ENCODE results near the gene SPTBN4.
"Not testable (repeated sequence)": the region's sequence is repeated elsewhere in the genome, so short reads cannot be mapped to it uniquely, and the experiment has no call there.

Gene SPTBN4

GRCh38 chr19:40497214-40497613 is 30.4 kb downstream of the SPTBN4 start:
- Histone ChIP-seq H3K4me1 (ENCODE audit: insufficient read depth, low read length, poor library complexity, severe bottlenecking) (no peaks in the 10 kb centered on the region), H3K9me2 (replicated peaks; ENCODE audit: low read depth, low read length) (no peaks in the 10 kb centered on the region)

DNA sequence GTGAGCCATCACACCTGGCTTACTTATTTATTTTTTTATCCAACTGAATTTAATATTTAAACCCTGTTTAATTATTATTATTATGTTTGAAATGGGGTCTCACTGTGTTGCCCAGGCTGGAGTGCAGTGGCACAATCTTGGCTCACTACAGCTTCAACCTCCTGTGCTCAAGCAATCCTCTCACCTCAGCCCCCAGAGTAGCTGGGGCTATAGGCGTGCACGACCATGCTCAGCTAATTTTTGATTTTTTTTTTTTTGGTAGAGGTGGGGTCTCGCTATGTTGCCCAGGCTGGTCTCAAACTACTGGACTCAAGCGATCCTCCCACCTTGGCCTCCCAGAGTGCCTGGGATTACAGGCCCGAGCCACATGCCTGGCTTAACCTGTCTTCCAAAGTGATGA is 32.5 kb downstream of the SPTBN4 start:
- H3K9ac ChIP-seq (ENCODE audit: low read depth, low read length, poor library complexity, severe bottlenecking): no peak overlapping the region
- no peaks in the 10 kb centered on the region for H3K36me3 ChIP-seq (ENCODE audit: insufficient read depth, low read length)
- H3K9me3 ChIP-seq (ENCODE audit: insufficient read depth, low read depth, low read length): no peaks in the 10 kb centered on the region
- no peaks in the 10 kb centered on the region for H3K9me2 ChIP-seq (replicated peaks; ENCODE audit: low read depth, low read length)
- no peak overlapping the region for H3K4me2 ChIP-seq (ENCODE audit: low read depth, low read length, poor library complexity, severe bottlenecking)
- no peaks in the 10 kb centered on the region for H3F3A ChIP-seq (ENCODE audit: low read depth)
- H4K20me1 ChIP-seq (ENCODE audit: insufficient read depth, low read length, poor library complexity, severe bottlenecking): no peaks in the 10 kb centered on the region
- TF ChIP-seq EZH2phosphoT487 (IDR thresholded peaks at IDR 0.05; ENCODE audit: borderline replicate concordance) (no peak), CTCF (conservative IDR thresholded peaks at IDR 0.05; ENCODE audit: low read length) (no peak)
- H2AFZ ChIP-seq (ENCODE audit: low read length): no peak overlapping the region
- H3K79me2 ChIP-seq (ENCODE audit: insufficient read depth, low read length): no peaks in the 10 kb centered on the region
- H3K27me3 ChIP-seq (ENCODE audit: insufficient read depth, low read length, poor library complexity, severe bottlenecking): no peaks in the 10 kb centered on the region
- no peaks in the 10 kb centered on the region for H3K4me1 ChIP-seq (ENCODE audit: insufficient read depth, low read length, poor library complexity, severe bottlenecking)
- no peak overlapping the region for H3K4me3 ChIP-seq (ENCODE audit: low read length, poor library complexity, severe bottlenecking)

More at GRCh38 chr19:40497214-40497613, 30.4 kb downstream of the SPTBN4 start:
- Histone ChIP-seq H3K4me3 (ENCODE audit: low read length, poor library complexity, severe bottlenecking) (no peak overlapping the region), H3K36me3 (ENCODE audit: insufficient read depth, low read length) (no peaks in the 10 kb centered on the region), H4K20me1 (ENCODE audit: insufficient read depth, low read length, poor library complexity, severe bottlenecking) (no peaks in the 10 kb centered on the region), H3K9ac (ENCODE audit: low read depth, low read length, poor library complexity, severe bottlenecking) (no peak overlapping the region), H3K4me2 (ENCODE audit: low read depth, low read length, poor library complexity, severe bottlenecking) (no peak overlapping the region), H3K27me3 (ENCODE audit: insufficient read depth, low read length, poor library complexity, severe bottlenecking) (no peaks in the 10 kb centered on the region), H3K9me3 (ENCODE audit: insufficient read depth, low read depth, low read length) (no peaks in the 10 kb centered on the region), H2AFZ (ENCODE audit: low read length) (no peak overlapping the region), H3F3A (ENCODE audit: low read depth) (no peaks in the 10 kb centered on the region), H3K79me2 (ENCODE audit: insufficient read depth, low read length) (no peaks in the 10 kb centered on the region)
- no peak for TF ChIP-seq CTCF (conservative IDR thresholded peaks at IDR 0.05; ENCODE audit: low read length)
- no peak for TF ChIP-seq EZH2phosphoT487 (IDR thresholded peaks at IDR 0.05; ENCODE audit: borderline replicate concordance)

GRCh38 chr19:40500678-40501530 is 34.1 kb downstream of the SPTBN4 start:
- not testable (repeated sequence) for H4K20me1 ChIP-seq (ENCODE audit: insufficient read depth, low read length, poor library complexity, severe bottlenecking); H3K9ac ChIP-seq (ENCODE audit: low read depth, low read length, poor library complexity, severe bottlenecking); H2AFZ ChIP-seq (ENCODE audit: low read length); H3K4me3 ChIP-seq (ENCODE audit: low read length, poor library complexity, severe bottlenecking); H3K36me3 ChIP-seq (ENCODE audit: insufficient read depth, low read length); H3K79me2 ChIP-seq (ENCODE audit: insufficient read depth, low read length); H3F3A ChIP-seq (ENCODE audit: low read depth); H3K27me3 ChIP-seq (ENCODE audit: insufficient read depth, low read length, poor library complexity, severe bottlenecking); H3K9me2 ChIP-seq (replicated peaks; ENCODE audit: low read depth, low read length); H3K4me1 ChIP-seq (ENCODE audit: insufficient read depth, low read length, poor library complexity, severe bottlenecking); H3K4me2 ChIP-seq (ENCODE audit: low read depth, low read length, poor library complexity, severe bottlenecking); H3K9me3 ChIP-seq (ENCODE audit: insufficient read depth, low read depth, low read length)

GRCh38 chr19:40501599-40501998 is 34.8 kb downstream of the SPTBN4 start:
- TF ChIP-seq CTCF (conservative IDR thresholded peaks at IDR 0.05; ENCODE audit: low read length) (no peak), EZH2phosphoT487 (IDR thresholded peaks at IDR 0.05; ENCODE audit: borderline replicate concordance) (no peak)
- Histone ChIP-seq H3K79me2 (ENCODE audit: insufficient read depth, low read length) (no peaks in the 10 kb centered on the region), H3K4me1 (ENCODE audit: insufficient read depth, low read length, poor library complexity, severe bottlenecking) (no peaks in the 10 kb centered on the region), H2AFZ (ENCODE audit: low read length) (no peak overlapping the region), H3K9me2 (replicated peaks; ENCODE audit: low read depth, low read length) (no peaks in the 10 kb centered on the region), H3K27me3 (ENCODE audit: insufficient read depth, low read length, poor library complexity, severe bottlenecking) (no peaks in the 10 kb centered on the region), H3K36me3 (ENCODE audit: insufficient read depth, low read length) (no peaks in the 10 kb centered on the region), H3K9ac (ENCODE audit: low read depth, low read length, poor library complexity, severe bottlenecking) (no peak overlapping the region), H3K9me3 (ENCODE audit: insufficient read depth, low read depth, low read length) (no peaks in the 10 kb centered on the region), H3F3A (ENCODE audit: low read depth) (no peaks in the 10 kb centered on the region), H3K4me2 (ENCODE audit: low read depth, low read length, poor library complexity, severe bottlenecking) (no peak overlapping the region), H4K20me1 (ENCODE audit: insufficient read depth, low read length, poor library complexity, severe bottlenecking) (no peaks in the 10 kb centered on the region), H3K4me3 (ENCODE audit: low read length, poor library complexity, severe bottlenecking) (no peak overlapping the region)

Data from Loucy (cell line).